Measurements from ENCODE around the gene G3BP1. TPM values are rescaled to one million over a fixed set of nuclear protein-coding genes. Genes with fewer than 3 reads are reported as not detected.

The G3BP1 gene
- total and polyA plus RNA-seq, 9 of the 15 experiments (the other 6 are each of a cell fraction or from before 2014, with no cell fraction given): 54.7 to 264 (median 105) TPM

DNA sequence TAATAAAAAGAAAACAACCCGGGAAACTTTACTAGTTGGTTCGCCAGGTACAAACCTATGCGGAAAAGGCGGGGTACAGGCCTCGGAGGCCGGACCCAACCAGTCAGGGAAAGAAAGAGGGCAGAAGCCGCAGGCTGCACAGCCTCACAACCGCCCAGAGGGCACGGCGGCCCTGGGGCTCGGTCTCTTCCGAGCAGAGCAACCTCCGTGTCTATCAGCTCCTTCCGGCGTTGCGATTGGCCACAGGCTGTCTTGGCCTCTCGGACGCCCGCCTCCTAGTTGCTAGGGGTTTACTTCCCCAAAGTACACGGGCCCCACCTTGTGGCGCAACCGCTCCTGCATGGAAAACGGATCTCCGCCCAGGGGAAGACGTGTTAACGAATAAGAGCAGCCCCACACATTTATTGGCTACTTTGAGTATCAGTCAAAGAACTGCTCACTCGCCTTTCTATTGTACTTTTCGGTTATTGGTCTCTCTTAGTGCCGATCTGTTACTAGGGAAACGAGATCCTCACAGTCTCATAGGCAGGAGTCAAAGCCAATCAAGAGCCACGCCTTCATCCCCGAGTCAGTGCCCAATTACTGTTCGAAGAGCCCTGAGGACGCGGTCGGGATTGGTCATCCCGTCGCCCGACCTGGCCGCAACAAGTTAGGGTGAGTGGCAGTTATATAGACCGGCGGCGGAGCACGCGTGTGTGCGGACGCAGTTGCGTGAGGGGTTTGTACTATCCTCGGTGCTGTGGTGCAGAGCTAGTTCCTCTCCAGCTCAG, at the start of gene G3BP1 (continued):
- TF ChIP-seq, protein P1, sequence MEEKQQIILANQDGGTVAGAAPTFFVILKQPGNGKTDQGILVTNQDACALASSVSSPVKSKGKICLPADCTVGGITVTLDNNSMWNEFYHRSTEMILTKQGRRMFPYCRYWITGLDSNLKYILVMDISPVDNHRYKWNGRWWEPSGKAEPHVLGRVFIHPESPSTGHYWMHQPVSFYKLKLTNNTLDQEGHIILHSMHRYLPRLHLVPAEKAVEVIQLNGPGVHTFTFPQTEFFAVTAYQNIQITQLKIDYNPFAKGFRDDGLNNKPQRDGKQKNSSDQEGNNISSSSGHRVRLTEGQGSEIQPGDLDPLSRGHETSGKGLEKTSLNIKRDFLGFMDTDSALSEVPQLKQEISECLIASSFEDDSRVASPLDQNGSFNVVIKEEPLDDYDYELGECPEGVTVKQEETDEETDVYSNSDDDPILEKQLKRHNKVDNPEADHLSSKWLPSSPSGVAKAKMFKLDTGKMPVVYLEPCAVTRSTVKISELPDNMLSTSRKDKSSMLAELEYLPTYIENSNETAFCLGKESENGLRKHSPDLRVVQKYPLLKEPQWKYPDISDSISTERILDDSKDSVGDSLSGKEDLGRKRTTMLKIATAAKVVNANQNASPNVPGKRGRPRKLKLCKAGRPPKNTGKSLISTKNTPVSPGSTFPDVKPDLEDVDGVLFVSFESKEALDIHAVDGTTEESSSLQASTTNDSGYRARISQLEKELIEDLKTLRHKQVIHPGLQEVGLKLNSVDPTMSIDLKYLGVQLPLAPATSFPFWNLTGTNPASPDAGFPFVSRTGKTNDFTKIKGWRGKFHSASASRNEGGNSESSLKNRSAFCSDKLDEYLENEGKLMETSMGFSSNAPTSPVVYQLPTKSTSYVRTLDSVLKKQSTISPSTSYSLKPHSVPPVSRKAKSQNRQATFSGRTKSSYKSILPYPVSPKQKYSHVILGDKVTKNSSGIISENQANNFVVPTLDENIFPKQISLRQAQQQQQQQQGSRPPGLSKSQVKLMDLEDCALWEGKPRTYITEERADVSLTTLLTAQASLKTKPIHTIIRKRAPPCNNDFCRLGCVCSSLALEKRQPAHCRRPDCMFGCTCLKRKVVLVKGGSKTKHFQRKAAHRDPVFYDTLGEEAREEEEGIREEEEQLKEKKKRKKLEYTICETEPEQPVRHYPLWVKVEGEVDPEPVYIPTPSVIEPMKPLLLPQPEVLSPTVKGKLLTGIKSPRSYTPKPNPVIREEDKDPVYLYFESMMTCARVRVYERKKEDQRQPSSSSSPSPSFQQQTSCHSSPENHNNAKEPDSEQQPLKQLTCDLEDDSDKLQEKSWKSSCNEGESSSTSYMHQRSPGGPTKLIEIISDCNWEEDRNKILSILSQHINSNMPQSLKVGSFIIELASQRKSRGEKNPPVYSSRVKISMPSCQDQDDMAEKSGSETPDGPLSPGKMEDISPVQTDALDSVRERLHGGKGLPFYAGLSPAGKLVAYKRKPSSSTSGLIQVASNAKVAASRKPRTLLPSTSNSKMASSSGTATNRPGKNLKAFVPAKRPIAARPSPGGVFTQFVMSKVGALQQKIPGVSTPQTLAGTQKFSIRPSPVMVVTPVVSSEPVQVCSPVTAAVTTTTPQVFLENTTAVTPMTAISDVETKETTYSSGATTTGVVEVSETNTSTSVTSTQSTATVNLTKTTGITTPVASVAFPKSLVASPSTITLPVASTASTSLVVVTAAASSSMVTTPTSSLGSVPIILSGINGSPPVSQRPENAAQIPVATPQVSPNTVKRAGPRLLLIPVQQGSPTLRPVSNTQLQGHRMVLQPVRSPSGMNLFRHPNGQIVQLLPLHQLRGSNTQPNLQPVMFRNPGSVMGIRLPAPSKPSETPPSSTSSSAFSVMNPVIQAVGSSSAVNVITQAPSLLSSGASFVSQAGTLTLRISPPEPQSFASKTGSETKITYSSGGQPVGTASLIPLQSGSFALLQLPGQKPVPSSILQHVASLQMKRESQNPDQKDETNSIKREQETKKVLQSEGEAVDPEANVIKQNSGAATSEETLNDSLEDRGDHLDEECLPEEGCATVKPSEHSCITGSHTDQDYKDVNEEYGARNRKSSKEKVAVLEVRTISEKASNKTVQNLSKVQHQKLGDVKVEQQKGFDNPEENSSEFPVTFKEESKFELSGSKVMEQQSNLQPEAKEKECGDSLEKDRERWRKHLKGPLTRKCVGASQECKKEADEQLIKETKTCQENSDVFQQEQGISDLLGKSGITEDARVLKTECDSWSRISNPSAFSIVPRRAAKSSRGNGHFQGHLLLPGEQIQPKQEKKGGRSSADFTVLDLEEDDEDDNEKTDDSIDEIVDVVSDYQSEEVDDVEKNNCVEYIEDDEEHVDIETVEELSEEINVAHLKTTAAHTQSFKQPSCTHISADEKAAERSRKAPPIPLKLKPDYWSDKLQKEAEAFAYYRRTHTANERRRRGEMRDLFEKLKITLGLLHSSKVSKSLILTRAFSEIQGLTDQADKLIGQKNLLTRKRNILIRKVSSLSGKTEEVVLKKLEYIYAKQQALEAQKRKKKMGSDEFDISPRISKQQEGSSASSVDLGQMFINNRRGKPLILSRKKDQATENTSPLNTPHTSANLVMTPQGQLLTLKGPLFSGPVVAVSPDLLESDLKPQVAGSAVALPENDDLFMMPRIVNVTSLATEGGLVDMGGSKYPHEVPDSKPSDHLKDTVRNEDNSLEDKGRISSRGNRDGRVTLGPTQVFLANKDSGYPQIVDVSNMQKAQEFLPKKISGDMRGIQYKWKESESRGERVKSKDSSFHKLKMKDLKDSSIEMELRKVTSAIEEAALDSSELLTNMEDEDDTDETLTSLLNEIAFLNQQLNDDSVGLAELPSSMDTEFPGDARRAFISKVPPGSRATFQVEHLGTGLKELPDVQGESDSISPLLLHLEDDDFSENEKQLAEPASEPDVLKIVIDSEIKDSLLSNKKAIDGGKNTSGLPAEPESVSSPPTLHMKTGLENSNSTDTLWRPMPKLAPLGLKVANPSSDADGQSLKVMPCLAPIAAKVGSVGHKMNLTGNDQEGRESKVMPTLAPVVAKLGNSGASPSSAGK (IDR thresholded peaks at IDR 0.05): peak; percentile 42; the same call in 1 of the 2 replicates
- TF ChIP-seq ZNF76 (CRISPR knock-in tag; IDR thresholded peaks at IDR 0.05; ENCODE audit: borderline replicate concordance): no peak
- TF ChIP-seq, protein P2, sequence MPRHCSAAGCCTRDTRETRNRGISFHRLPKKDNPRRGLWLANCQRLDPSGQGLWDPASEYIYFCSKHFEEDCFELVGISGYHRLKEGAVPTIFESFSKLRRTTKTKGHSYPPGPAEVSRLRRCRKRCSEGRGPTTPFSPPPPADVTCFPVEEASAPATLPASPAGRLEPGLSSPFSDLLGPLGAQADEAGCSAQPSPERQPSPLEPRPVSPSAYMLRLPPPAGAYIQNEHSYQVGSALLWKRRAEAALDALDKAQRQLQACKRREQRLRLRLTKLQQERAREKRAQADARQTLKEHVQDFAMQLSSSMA (CRISPR knock-in tag; IDR thresholded peaks at IDR 0.05): no peak
- peak; percentile 41 for TF ChIP-seq RBBP5 (IDR thresholded peaks at IDR 0.05; ENCODE audit: borderline replicate concordance, insufficient read depth, low read length, poor library complexity, severe bottlenecking)
- peak; percentile 29; the same call in 1 of the 2 replicates for TF ChIP-seq C11orf30 (IDR thresholded peaks at IDR 0.05; ENCODE audit: low read depth)
- no peak for TF ChIP-seq ZNF717 (CRISPR knock-in tag; IDR thresholded peaks at IDR 0.05)
- no peak for TF ChIP-seq HNRNPUL1 (IDR thresholded peaks at IDR 0.05; ENCODE audit: low read length)
- 0 out of 2 replicates have a peak, but pooled peaks have one; percentile 1 for TF ChIP-seq E2F3 (CRISPR knock-in tag; IDR thresholded peaks at IDR 0.05)
- TF ChIP-seq SRF (CRISPR knock-in tag; IDR thresholded peaks at IDR 0.05): 0 out of 4 replicates have a peak, but pooled peaks of 1 of the 2 experiments have one; percentile 23
- peak; percentile 98 for TF ChIP-seq TBP (optimal IDR thresholded peaks at IDR 0.05; ENCODE audit: low read depth, low read length)
- TF ChIP-seq, protein P3, sequence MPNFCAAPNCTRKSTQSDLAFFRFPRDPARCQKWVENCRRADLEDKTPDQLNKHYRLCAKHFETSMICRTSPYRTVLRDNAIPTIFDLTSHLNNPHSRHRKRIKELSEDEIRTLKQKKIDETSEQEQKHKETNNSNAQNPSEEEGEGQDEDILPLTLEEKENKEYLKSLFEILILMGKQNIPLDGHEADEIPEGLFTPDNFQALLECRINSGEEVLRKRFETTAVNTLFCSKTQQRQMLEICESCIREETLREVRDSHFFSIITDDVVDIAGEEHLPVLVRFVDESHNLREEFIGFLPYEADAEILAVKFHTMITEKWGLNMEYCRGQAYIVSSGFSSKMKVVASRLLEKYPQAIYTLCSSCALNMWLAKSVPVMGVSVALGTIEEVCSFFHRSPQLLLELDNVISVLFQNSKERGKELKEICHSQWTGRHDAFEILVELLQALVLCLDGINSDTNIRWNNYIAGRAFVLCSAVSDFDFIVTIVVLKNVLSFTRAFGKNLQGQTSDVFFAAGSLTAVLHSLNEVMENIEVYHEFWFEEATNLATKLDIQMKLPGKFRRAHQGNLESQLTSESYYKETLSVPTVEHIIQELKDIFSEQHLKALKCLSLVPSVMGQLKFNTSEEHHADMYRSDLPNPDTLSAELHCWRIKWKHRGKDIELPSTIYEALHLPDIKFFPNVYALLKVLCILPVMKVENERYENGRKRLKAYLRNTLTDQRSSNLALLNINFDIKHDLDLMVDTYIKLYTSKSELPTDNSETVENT (CRISPR knock-in tag; IDR thresholded peaks at IDR 0.05): peak; percentile 68

All from K562 (cell line).